ENCODE results near the gene SLC13A4.

SLC13A4 gene

GRCh38 chr7:135709508-135709907 is 18.5 kb downstream of the SLC13A4 start:
- Histone ChIP-seq H3K4me3 (ENCODE audit: low read depth in 1 of 2, low read length in 1 of 2) (no peak overlapping the region), H3K27ac (no peak overlapping the region), H3K4me1 (ENCODE audit: control insufficient read depth in 1 of 2, insufficient read depth in 1 of 2, low read depth in 1 of 2, low read length in 1 of 2) (peaks cover 11 to 13% of the 10 kb centered on the region in 2 experiments), H3K27me3 (no peaks in the 10 kb centered on the region), H3K36me3 (no peaks in the 10 kb centered on the region), H3K9me3 (no peaks in the 10 kb centered on the region)
- TF ChIP-seq CTCF (IDR thresholded peaks at IDR 0.05) = no peak

GRCh38 chr7:135708041-135708440 is 19.9 kb downstream of the SLC13A4 start:
- no peak for TF ChIP-seq CTCF (IDR thresholded peaks at IDR 0.05)
- Histone ChIP-seq H3K27me3 (no peaks in the 10 kb centered on the region), H3K4me3 (ENCODE audit: low read depth in 1 of 2, low read length in 1 of 2) (no peak overlapping the region), H3K4me1 (ENCODE audit: control insufficient read depth in 1 of 2, insufficient read depth in 1 of 2, low read depth in 1 of 2, low read length in 1 of 2) (peaks cover 11 to 13% of the 10 kb centered on the region in 2 experiments), H3K36me3 (no peaks in the 10 kb centered on the region), H3K9me3 (no peaks in the 10 kb centered on the region), H3K27ac (no peak overlapping the region)

- Histone ChIP-seq H3K27me3 (no peaks in the 10 kb centered on the region), H3K27ac (no peak overlapping the region)
Measured at GRCh38 chr7:135707570-135707966, 20.4 kb downstream of the SLC13A4 start.

GRCh38 chr7:135706858-135707569 is 21.0 kb downstream of the SLC13A4 start:
- Histone ChIP-seq H3K9me3 (no peaks in the 10 kb centered on the region), H3K4me3 (ENCODE audit: low read depth in 1 of 2, low read length in 1 of 2) (no peak overlapping the region), H3K4me1 (ENCODE audit: control insufficient read depth in 1 of 2, insufficient read depth in 1 of 2, low read depth in 1 of 2, low read length in 1 of 2) (peaks cover 11 to 13% of the 10 kb centered on the region in 2 experiments), H3K27ac (no peak overlapping the region), H3K27me3 (no peaks in the 10 kb centered on the region), H3K36me3 (no peaks in the 10 kb centered on the region)
- no peak for TF ChIP-seq CTCF (IDR thresholded peaks at IDR 0.05)

More at GRCh38 chr7:135707570-135707966, 20.4 kb downstream of the SLC13A4 start:
- Histone ChIP-seq H3K9me3 (no peaks in the 10 kb centered on the region), H3K4me3 (ENCODE audit: low read depth in 1 of 2, low read length in 1 of 2) (no peak overlapping the region), H3K4me1 (ENCODE audit: control insufficient read depth in 1 of 2, insufficient read depth in 1 of 2, low read depth in 1 of 2, low read length in 1 of 2) (peaks cover 11 to 13% of the 10 kb centered on the region in 2 experiments), H3K36me3 (no peaks in the 10 kb centered on the region)
- TF ChIP-seq CTCF (IDR thresholded peaks at IDR 0.05) = no peak

- Histone ChIP-seq H3K4me1 (ENCODE audit: control insufficient read depth in 1 of 2, insufficient read depth in 1 of 2, low read depth in 1 of 2, low read length in 1 of 2) (peaks cover 11 to 13% of the 10 kb centered on the region in 2 experiments), H3K27me3 (no peaks in the 10 kb centered on the region), H3K27ac (no peak overlapping the region), H3K36me3 (no peaks in the 10 kb centered on the region), H3K4me3 (ENCODE audit: low read depth in 1 of 2, low read length in 1 of 2) (no peak overlapping the region), H3K9me3 (no peaks in the 10 kb centered on the region)
- no peak for TF ChIP-seq CTCF (IDR thresholded peaks at IDR 0.05)
Measured at GRCh38 chr7:135706038-135706742, 21.8 kb downstream of the SLC13A4 start.
